ENCODE data around the gene GLI3.

DNA sequence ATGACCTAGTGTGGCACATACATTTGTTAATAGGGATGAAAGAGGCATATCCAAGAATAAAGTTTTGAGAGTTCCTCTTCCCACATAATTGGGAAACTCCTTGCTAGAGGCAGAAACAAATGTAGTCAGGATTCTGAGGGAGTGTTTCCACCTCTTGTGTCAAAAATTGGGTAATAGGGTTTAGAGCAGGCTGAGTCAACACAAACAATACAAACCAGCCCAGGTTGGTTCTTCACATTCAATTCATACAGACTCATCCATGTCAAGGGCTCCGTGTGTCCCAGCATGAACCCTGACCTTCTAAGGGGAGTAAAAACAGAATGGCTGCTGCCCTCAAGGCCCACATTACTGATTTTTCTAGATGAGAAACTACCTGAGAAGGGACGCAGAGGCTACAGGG is 75.3 kb downstream of the GLI3 start:
- TF ChIP-seq POLR2A (IDR thresholded peaks at IDR 0.05; ENCODE audit: low read depth, low read length) (no peak), POLR2AphosphoS5 (IDR thresholded peaks at IDR 0.05; ENCODE audit: low read depth, low read length) (no peak), TAF1 (IDR thresholded peaks at IDR 0.05; ENCODE audit: borderline replicate concordance, low read depth, low read length) (no peak)

Data from GM12892 (cell line).